ENCODE measurements around the gene C9orf50.
"Not testable (repeated sequence)": the region's sequence is repeated elsewhere in the genome, so short reads cannot be mapped to it uniquely, and the experiment has no call there.

Gene C9orf50

DNA sequence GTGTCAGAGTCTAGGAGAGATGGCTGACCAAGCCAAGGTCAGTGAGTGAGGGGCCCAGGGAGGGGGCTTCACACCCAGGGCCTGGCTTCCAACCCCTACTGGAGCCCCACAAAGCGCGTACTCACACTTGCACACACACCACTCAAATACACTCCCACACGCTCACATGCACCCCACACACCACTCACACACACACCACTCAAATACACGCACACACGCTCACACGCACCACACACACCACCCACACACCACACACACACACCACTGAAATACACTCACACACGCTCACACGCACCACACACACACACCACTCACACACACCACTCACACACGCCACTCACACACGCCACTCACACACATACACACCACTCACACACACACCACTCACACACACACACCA lies 26.7 kb upstream of the C9orf50 start:
- no peak for FAIRE-seq

DNA sequence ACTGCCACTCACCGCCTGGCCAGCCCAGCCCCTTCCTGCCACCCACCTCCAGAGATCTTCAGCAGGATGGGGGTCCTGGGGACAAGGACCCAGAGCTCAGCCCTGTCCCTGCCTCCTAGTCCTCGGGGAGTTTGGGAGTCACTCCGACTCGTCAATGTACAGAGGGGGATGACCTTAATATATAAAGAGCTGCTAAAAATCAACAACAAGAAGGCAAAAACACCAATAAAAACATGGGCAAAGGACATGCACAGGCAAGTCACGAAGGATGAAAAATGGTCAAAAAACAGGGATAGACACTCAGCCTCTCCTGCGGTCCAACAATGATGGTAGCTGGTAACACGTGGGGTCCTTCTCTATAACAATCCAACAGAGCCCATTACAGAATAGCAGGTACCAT lies 25.8 kb upstream of the C9orf50 start:
- no peak for FAIRE-seq

DNA sequence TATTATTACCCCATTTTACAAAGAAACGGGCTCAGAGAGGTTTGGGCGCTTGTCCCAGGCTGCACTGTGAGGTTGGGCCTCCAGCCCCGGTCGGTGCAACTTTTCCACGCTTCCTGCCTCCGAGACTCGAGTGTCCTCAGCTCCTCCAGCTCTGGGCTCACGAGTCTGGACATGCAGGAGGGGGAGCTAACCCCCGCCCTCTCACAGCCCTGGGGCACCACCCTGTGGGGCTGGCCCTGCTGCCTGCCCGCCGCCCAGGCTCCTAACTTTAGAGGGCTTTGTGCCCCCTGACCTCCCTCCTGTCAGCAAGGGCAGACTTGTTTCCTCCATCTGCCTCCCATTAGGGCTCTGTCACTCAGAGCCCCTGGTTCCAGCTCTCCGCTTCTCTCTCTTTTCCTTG lies 25.4 kb upstream of the C9orf50 start:
- no peak for FAIRE-seq

DNA sequence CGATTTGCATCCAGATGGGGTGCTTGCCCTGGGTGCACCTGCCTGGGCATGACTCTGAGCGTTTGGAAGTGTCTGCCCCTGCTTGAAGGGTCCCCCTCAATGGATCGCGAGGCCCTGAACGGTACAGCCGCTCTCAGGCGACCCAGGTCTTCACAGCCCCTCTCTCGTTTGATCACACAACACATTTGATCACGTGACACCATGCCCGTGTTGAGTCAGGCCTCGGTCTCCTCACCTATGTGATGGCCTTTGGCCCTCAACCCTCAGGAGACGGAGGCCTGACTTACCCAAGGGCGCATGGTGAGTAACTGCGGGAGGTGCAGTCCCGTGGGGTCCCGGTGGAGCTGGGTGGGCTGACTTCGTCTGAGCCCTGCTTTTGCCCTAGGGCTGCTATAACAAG lies 24.0 kb upstream of the C9orf50 start:
- FAIRE-seq = no peak

DNA sequence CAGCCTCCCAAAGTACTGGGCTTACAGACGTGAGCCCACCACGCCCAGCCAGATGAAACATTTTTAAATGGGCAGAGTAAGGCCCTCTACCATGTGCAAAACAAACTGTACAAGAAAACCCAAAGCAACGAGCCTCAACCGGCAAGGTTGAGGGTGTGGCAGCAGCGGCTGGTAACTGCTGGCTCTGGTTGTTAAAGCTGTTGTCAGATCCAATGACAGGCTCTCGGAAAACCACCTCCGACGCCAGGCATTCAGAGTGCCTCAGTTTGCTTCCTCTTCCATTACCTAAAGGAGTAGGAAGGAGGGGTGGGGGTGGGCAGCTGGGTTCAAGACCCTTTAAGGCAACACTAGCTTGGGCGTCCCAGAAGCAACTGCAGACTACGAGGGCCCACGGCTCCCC lies 23.5 kb upstream of the C9orf50 start:
- FAIRE-seq = no peak

DNA sequence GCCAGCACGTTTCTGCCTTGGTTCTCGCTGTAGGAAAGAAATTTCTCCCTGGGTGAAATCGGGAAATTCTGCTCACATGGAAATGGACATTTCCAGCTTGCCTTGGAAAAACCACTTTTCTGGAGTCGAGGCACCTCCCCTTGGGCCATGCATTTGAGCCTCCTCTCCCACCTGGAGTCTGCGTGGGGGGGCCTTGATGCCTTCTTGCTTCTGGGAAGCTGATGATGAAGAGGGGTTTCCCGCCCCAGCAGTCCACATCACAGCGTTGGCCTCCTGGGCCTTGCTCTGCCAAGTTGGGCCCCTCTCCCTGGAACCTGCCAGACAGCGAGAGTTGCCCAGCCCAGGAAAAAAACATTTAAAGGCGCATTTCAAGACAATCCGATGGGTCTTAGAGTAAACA lies 22.8 kb upstream of the C9orf50 start:
- no peak for FAIRE-seq

DNA sequence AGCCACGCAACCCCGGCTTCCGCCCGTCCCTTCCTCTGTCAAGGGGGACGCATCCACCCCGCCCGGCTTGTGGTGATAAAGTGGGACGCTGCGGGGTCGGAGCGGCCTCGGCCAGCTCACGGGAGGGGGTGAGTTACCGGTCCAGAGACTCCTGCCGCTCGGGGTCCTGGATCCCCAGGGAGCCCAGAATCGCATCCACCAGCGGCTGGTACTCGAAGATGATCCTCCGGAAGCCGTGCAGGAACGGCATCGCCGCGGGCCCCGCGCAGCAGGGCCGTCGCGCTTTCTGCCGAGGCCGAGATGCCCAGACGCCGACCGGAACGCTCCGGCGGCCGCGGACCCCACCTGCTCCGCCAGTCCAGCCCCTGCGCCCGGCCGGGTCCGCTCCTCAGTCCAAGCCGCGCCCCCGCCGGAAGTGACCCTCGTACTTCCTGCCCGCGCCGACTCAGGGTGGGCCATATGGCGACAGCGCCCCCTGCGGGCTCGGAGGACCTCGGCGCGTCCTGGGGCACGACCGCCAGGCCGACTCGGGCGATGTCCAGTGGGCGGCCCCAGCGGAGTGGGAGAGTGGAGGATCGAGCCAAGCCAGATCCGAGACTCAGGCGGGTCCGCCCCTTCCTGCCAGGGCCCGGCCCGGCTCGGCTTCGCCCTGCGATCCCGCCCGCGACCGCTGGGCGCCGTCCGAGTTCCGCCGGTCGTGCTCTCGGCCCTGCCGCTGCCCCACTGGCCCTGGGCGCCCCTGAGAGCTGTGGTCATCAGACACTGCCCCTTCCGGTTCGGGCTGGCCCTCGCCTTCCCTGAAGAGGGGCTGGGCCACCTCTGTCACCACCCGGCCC lies 21.1 kb upstream of the C9orf50 start, which contains the start of gene ASB6:
Gene ASB6 (minus strand): TSS at position 402 of the 836 bp plus-strand sequence. CDS start 152 bp downstream, at position 250.
- no peak for FAIRE-seq

DNA sequence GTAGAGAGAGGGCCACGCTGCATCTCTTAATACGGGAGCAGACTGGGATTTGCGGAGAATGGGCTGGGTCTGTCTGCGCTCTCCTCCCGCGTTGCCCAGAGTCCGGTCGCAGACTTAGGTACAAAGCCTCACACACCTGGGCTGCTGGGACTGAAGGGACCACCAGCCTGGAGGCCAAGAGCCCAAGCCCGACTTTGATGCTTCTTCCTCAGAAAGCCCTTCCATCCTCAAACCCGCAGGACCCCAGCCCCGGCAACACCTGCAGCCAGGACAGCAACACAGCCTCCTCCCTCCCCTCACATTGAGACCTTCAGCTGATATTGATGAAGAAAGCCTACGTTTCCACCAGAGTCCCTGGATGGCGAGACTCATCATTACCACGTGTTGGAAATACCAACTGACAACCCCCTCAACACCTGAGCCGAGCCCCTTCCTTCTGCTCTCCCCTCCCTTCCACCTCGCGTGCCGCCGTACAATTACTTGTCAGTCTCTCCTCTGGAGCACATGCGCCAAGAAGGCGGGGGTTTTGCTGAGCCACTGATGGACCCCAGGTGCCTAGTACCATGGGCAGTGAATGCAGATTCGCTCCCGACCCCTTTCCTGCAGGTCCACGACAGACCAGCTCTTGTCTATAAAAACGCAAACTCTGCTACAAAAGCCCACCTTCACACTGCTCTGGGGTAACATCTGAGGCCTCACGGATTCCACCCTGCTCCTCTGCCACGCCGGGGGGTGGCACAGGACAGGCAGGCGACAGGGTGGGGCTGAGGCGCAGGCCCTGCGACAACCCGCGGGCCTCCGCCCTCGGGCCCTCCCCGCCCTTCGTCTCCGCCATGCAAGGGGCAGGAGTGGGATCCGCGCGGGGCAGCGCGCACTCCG lies 20.2 kb upstream of the C9orf50 start:
- FAIRE-seq = no peak

DNA sequence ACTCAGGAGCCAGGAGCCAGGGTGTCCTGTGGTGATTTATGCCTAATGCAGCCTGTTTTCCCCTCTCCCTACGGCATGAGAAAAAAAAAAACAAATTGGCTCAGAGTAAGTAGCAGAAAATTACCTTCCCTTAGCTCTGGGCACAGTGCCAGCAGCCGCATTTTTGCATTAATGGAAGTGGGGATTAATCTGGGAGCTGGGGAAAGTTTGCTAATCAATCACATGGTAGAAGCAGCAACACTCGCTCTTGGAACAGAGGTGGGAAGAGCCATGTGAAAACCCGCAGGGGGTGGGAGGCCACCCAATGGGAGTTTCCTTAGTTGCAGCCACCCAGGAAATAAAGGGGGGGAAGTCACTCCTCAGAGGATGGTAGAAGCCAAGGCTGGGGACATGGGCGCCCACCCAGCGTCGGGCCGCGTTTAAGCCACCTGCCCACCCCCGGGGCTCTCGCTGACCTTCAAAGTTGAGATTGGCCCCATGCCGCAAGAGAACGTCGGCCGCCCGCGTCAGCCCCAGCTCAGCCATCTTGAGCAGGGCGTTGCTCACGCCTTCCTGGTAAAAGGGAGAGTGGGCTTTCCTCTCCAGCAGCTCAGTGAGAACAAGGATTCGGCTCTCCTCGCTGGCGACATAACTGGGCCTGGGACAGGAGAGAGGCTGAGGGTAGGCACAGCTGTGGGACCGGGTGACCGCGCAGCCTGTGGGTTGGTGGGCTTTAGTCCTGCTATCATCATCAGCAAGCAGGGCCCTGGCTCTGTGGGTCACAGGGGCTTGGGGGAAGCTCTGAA lies 19.4 kb upstream of the C9orf50 start:
- FAIRE-seq = no peak

DNA sequence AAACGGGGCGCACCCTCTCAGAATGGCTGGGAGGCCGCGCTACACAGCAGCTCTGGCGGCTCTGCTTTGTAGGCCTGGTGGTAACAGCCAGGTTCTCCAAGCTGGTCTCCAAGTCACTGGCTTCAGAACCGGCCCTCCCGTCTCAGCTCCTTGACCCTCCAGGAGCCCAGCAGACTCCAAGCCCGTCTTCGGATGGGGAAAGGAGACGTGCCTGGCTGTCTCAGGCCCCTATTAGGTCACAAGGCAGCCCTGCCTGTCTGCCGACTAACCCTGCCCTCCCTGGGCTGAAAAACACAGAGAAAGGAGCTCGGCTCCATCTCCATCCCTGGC lies 18.8 kb upstream of the C9orf50 start:
- no peak for FAIRE-seq

DNA sequence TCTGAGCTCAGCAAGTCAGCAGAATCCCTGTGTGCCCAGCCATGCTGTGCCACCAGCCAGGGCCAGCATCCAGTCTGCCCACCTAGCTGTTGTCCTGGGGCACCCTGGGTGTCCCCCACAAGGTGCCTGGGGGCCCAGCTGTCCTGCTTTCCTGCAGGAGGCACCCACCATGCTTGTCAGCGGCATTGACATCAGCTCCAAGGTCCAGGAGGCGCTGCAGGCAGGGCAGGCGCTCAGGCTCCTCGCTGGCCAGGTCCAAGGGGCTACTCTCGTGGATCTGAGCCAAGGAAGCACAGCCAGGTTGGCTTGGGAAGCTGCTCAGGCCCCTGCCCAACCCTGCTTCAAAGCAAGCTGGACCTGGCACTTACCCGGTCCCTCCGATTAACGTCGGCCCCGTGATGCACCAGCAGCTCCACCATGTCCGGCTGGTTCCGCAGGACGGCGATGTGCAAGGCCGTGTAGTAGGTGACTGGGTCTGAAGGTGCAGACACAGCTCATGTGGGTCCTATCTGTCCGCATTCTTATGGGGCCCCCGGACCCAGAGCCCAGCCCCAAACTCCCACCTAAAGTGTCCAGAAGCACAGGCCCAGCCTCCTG lies 18.2 kb upstream of the C9orf50 start:
- FAIRE-seq = no peak

DNA sequence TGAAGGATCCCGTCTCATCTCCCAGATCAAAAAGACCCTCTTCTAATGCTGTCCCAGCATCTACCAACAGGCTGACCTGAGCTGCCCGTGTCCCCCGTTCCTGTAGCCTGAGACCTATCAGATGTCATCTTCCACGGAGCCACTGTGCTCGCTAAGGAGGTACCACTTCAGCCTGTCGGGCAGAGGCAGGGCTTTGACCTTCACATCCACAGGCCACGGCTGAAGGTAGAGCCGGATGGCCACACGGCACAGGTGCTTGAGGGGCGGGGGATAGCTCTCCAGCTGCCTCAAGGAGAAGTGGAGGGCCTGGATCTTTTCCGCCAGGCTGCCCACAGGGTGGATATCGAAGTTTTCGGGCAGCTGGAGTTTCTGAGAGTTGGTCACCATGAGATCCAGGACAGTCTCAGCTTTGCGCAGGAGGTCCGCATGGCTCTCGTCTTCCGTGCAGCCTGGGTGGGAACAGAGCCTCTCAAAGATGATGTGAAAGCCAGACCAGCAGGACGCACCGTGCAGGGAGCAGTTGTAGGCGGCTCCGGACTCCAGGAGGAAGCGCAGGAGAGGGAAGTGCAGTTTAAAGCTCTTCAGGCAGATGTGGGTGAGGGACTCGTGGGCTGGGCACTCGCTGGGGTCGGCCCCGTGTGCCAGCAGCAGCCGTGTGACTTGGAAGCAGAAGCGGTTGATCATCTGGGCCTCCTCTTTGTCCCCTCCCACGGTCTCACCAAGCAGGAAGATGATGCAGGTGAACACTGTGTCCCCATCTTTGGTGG lies 17.0 kb upstream of the C9orf50 start:
- no peak for FAIRE-seq

DNA sequence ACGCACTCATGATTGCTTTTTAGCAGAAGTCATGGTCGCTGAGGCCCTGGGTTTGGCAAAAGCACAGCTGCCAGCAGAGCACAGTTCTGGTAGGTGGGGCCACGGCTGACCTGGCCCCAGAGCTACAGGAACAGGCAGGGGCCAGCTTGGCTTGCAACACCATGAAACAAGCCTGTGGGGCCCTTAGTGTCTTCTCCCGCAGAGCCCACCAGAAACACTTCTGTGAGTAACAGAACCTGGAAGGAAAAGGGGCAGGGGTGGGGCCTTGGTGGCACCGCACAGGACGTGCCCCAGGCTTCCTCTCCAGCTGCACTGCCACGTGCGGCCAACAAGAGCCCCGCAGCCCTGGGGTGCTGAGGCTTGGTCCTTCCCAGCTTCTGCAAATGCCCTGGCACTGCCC lies 16.2 kb upstream of the C9orf50 start:
- no peak for FAIRE-seq

DNA sequence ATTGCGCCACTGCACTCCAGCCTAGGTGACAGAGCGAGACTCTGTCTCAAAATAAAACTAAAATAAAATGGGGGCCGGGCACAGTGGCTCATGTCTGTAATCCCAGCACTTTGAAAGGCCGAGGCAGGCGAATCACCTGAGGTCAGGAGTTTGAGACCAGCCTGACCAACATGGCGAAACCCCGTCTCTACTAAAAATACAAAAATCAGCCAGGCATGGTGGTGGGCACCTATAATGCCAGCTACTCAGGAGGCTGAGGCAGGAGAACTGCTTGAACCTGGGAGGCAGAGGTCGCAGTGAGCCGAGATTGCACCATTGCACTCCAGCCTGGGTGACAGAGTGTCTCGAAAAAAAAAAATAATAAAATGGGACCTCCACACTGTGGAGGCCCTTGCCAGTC lies 15.4 kb upstream of the C9orf50 start:
- not testable (repeated sequence) for FAIRE-seq

DNA sequence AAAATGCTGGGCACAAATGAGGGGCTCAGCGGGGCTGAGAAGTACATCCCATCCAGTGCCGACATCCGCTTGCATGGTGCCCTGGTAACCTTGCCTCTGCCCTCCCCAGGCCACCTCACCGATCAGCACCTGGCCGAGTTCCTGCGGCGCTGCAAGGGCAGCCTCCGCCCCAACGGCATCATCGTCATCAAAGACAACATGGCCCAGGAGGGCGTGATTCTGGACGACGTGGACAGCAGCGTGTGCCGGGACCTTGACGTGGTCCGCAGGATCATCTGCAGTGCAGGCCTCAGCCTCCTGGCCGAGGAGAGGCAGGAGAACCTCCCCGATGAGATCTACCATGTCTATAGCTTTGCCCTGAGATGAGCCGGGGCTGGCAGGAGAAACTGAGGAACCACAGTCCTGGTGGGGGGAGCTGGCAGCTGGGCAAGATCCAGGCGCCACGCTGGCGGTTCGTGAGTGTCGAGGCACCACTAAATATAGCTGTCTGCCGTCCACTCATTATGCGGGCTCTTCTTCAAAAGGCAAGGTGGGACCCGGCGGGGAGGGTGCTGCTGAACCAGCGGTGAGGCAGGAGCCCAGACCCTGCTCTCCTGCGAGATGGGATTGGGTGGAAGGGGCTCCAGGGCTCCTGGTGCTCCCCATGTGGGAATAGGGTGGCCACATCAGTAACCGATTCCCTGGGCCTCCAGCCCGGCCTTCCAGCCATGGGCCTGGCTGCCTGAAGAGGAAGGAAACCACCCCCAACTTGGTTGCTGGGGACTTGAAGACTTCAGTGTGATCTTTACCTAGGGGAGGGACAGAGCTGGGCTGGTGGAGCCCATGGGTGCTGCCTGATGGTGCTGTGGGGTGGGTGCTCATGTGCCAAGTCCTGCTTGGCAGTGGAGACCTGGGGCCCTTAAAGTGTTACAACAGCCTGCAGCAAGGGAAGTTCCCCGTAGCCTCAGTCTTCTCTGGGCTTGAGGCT lies 14.5 kb upstream of the C9orf50 start:
- no peak for FAIRE-seq

DNA sequence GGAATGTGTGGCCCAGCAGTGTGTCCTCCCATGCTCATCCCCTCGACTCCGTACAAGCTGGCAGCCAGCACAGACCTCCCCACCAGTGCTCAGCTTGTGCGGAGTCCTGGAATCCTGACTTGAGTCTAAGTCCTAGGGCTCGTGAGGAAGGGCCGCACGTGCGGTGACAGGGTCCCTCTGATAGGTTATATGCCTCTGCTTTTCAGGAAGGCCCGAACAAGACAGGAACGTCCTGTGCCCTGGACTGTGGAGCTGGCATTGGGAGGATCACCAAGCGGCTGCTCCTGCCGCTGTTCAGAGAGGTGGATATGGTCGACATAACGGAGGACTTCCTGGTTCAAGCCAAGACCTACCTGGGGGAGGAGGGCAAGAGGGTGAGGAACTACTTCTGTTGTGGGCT lies 12.9 kb upstream of the C9orf50 start:
- no peak for FAIRE-seq

DNA sequence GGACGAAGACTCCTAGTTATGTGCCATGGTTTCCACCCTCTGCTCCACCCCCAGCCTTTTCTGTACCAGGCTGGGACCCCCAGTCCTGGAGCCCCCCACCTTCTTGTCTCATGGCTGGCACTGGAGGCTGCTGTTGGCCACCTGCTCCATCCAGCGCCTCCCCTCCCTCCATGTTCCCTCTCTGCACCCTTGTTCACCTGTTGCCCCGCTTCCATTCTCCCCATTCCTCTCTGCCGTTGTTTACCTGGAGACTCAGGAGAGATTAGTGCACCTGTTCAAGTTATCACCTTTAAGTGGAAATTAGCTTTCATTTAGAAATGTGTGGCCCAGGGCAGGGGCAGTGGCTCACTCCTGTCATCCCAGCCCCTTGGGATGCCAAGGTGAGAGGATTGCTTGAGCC lies 12.3 kb upstream of the C9orf50 start:
- no peak for FAIRE-seq

DNA sequence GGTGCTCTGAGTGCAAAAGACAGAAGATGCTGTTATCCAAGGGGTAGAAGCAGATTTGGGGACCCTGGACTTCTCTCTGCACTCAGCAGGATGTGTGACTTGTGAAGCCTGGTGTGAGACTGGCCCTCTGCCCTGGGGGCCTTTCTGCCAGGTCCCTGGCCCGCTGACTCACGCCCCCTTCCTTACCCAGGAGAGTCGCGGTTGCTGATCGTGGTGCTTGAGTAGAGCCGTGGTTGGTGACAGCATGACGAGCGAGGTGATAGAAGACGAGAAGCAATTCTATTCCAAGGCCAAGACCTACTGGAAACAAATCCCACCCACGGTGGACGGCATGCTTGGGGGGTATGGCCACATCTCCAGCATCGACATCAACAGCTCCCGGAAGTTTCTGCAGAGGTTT lies 11.6 kb upstream of the C9orf50 start:
- FAIRE-seq = no peak

DNA sequence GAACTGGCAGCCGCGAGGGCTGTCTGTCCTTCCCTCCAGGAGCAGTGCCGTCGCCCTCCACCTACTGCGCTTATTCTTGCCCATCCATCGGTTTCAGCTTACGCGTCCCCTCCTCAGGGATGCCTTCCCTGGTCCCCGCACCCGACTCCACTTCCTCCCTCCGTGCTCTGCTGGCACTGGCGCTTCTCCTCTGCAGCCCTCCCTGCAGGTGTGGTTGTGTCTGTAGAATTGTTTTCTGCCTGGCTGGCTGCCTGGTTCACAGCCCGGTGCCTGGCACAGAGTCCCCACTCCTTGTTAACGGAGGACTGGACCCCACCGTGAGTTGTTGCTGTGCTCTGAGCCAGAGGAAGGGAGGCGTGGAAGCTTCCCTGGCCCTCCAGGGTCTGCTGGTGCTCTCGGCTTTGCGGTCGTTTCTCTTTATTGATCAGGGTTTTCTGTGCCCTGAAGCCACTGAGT lies 10.8 kb upstream of the C9orf50 start:
- no peak for FAIRE-seq

DNA sequence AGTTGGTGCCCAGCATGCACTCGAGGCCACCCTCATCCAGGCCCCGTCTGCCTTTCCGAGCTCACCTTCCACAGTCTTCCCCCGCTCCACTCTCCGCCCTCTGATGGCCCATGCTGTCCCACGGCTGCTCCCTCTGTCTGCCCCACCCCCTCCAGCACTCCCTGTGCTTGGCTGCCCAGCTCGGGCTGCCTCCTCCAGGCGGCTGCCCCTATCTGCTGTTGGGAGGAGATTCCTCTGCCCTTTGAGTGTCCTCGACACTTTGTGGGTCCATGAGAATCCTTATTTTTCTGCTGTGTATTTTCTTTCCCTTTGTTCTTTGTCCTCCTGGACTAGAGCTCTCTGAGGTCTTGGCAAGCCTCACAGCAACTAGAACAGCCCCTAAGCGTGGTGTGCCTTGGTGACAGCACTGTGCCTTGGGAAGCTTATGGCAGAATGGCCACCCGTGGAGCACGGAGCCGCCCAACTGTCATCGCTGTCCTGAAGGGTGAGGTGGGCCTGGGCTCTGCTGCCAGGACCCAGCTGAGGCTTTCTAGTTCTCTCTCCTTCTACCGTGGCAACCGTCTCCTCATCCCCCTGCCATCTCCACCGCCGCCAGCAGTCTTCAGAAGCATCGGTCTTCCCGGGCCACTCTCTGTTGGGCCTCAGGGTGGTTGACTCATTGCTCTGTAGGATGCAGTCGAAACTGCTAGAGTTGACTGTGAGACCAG lies 10.2 kb upstream of the C9orf50 start:
- FAIRE-seq = no peak
